Activated T-helper 1 cell treated with Interleukin-2 at 50 U/mL for 16 hours (primary cell): ENCODE data around the gene ITPK1.

Source experiments
- DNase-seq: peaks from one replicate; pipeline ENCODE4 v3.0.0-alpha.2; 2020; ENCODE audit warnings: low read depth

The ITPK1 gene

GRCh38 chr14:93105362-93105761 is 10.4 kb downstream of the ITPK1 start:
- no peak for DNase-seq

- no peak for DNase-seq
Observed at GRCh38 chr14:93104961-93105360, 10.8 kb downstream of the ITPK1 start.

- peak; percentile 24 for DNase-seq
Observed at GRCh38 chr14:93103392-93104080, 12.2 kb downstream of the ITPK1 start.

GRCh38 chr14:93102141-93102540 is 13.6 kb downstream of the ITPK1 start:
- no peak for DNase-seq

GRCh38 chr14:93101181-93101580 is 14.5 kb downstream of the ITPK1 start:
- no peak for DNase-seq

- no peak for DNase-seq
Observed at GRCh38 chr14:93100570-93100969, 15.2 kb downstream of the ITPK1 start.

- DNase-seq = no peak
Observed at GRCh38 chr14:93100100-93100499, 15.6 kb downstream of the ITPK1 start.

- no peak for DNase-seq
Observed at GRCh38 chr14:93099643-93100042, 16.1 kb downstream of the ITPK1 start.

GRCh38 chr14:93099196-93099595 is 16.5 kb downstream of the ITPK1 start:
- DNase-seq = no peak

- DNase-seq = no peak
Observed at GRCh38 chr14:93096691-93097322, 18.9 kb downstream of the ITPK1 start.

GRCh38 chr14:93095742-93096510 is 19.8 kb downstream of the ITPK1 start:
- no peak for DNase-seq

GRCh38 chr14:93094121-93094918 is 21.4 kb downstream of the ITPK1 start:
- DNase-seq = no peak

- DNase-seq = no peak
Observed at GRCh38 chr14:93092606-93093556, 22.8 kb downstream of the ITPK1 start.

- DNase-seq = no peak
Observed at GRCh38 chr14:93091666-93092065, 24.1 kb downstream of the ITPK1 start.

- DNase-seq = no peak
Observed at GRCh38 chr14:93090826-93091555, 24.7 kb downstream of the ITPK1 start.

GRCh38 chr14:93089521-93090269 is 26.0 kb downstream of the ITPK1 start:
- DNase-seq = no peak

GRCh38 chr14:93086441-93087055 is 29.2 kb downstream of the ITPK1 start:
- DNase-seq = no peak

- no peak for DNase-seq
Observed at GRCh38 chr14:93085911-93086310, 29.8 kb downstream of the ITPK1 start.
